A549 (cell line): ENCODE data around the gene AFF1. TPM values are rescaled to one million over a fixed set of nuclear protein-coding genes. Genes with fewer than 3 reads are reported as not detected.

Source experiments
- ATAC-seq, 2 experiments: fragments of 200-7000 bp in 1 of 2; fragments of >200 bp in 1 of 2; cut with Nextera tagmentation in 1 of 2; cut with Tn5 transposase in 1 of 2; 3 replicates each; pipeline versions ENCODE4 v1.8.0 to v1.9.1; 2018 to 2020; ENCODE audit warnings: mild to moderate bottlenecking in 1 of 2, moderate library complexity in 1 of 2
- CTCF ChIA-PET: fragments of 300-600 bp; sonication (Branson Sonifier 250); formaldehyde crosslinking; extraction: SDS; loops from one replicate; lab custom pipeline; 2021; ENCODE audit warnings: antibody characterized with exemption, inconsistent platforms; lab: Yijun Ruan, JAX
- POLR2A ChIA-PET: fragments of 350-600 bp; formaldehyde crosslinking; extraction: SDS; loops from one replicate; lab custom pipeline; 2021; ENCODE audit warnings: antibody characterized with exemption, inconsistent platforms; lab: Yijun Ruan, JAX
- DNase-seq, 2 experiments: peaks; one replicate each; pipeline versions ENCODE4 v3.0.0 to v3.0.0-alpha.2; 2011 to 2016; ENCODE audit warnings: low read depth in 1 of 2, low spot score in 1 of 2
- FAIRE-seq: peaks from 2 replicates; lab custom pipeline; 2011; peaks lifted over from hg19 to GRCh38; lab: Jason Lieb, UNC
- H3K27ac ChIP-seq, 2 experiments: fragments of >200 bp; sonication (Bioruptor Twin); formaldehyde crosslinking; 3 replicates each; pipeline ENCODE4 v1.5.1; 2016 to 2017
- H3K4me1 ChIP-seq: fragments of >200 bp; sonication (Bioruptor Twin); formaldehyde crosslinking; 3 replicates; pipeline ENCODE4 v1.6.1; 2016
- H3K4me2 ChIP-seq: fragments of >200 bp; sonication (Bioruptor Twin); formaldehyde crosslinking; 3 replicates; pipeline ENCODE4 v1.6.1; 2016
- H3K4me3 ChIP-seq: fragments of >200 bp; sonication (Bioruptor Twin); formaldehyde crosslinking; 3 replicates; pipeline ENCODE4 v1.5.1; 2016
- H3K9me3 ChIP-seq: fragments of >200 bp; sonication (Bioruptor Twin); formaldehyde crosslinking; 3 replicates; pipeline ENCODE4 v1.6.1; 2016
- ESRRA ChIP-seq: fragments of 150-350 bp; IDR thresholded peaks from 2 replicates; pipeline ENCODE4 v1.6.1; 2014; ENCODE audit warnings: mild to moderate bottlenecking, low read length, borderline replicate concordance
- FOSB ChIP-seq: fragments of 250-450 bp; sonication (Bioruptor Pico); IDR thresholded peaks from 2 replicates; pipeline ENCODE4 v1.5.0; 2020; ENCODE audit warnings: mild to moderate bottlenecking, moderate library complexity
- FOXS1 ChIP-seq: fragments of 250-450 bp; sonication (Bioruptor Pico); IDR thresholded peaks from 2 replicates; pipeline ENCODE4 v1.5.0; 2020; ENCODE audit warnings: mild to moderate bottlenecking, moderate library complexity
- HEYL ChIP-seq: fragments of 250-450 bp; sonication (Bioruptor Pico); IDR thresholded peaks from 2 replicates; pipeline ENCODE4 v1.8.0; 2021; ENCODE audit warnings: mild to moderate bottlenecking, moderate library complexity
- KDM1A ChIP-seq: fragments of 200-600 bp; sonication (generic); IDR thresholded peaks from 2 replicates; pipeline ENCODE4 v1.6.1; 2016; ENCODE audit warnings: low read depth, mild to moderate bottlenecking
- KDM5A ChIP-seq: fragments of 200-600 bp; sonication (generic); IDR thresholded peaks from 2 replicates; pipeline ENCODE4 v1.6.1; 2016; ENCODE audit warnings: antibody characterized with exemption, mild to moderate bottlenecking
- MAFK ChIP-seq: fragments of 450-650 bp; IDR thresholded peaks from 2 replicates; pipeline ENCODE4 v1.6.1; 2014; ENCODE audit not compliant: partially characterized antibody
- MAZ ChIP-seq: fragments of 150-350 bp; IDR thresholded peaks from 2 replicates; pipeline ENCODE4 v1.6.1; 2014; ENCODE audit warnings: antibody characterized with exemption, low read depth, low read length, borderline replicate concordance
- NFE2L2 ChIP-seq: fragments of 150-350 bp; conservative IDR thresholded peaks from 2 replicates; pipeline ENCODE4 v1.6.1; 2014; ENCODE audit warnings: low read length
- NPAS2 ChIP-seq: fragments of 250-450 bp; sonication (Bioruptor Pico); IDR thresholded peaks from 2 replicates; pipeline ENCODE4 v1.8.0; 2022; ENCODE audit warnings: mild to moderate bottlenecking, moderate library complexity, borderline replicate concordance
- NR3C1 ChIP-seq: fragments of >200 bp; sonication (Bioruptor Twin); formaldehyde crosslinking; IDR thresholded peaks from 3 replicates; pipeline ENCODE4 v1.6.1; 2017
- SREBF2 ChIP-seq: fragments of 450-650 bp; IDR thresholded peaks from 2 replicates; pipeline ENCODE4 v1.6.1; 2014; ENCODE audit warnings: mild to moderate bottlenecking, moderate library complexity
- TFCP2L1 ChIP-seq: fragments of 250-450 bp; sonication (Bioruptor Pico); IDR thresholded peaks from 2 replicates; pipeline ENCODE4 v1.5.0; 2021; ENCODE audit warnings: mild to moderate bottlenecking
- ZSCAN20 ChIP-seq: fragments of 250-450 bp; sonication (Bioruptor Pico); IDR thresholded peaks from 2 replicates; pipeline ENCODE4 v1.8.0; 2022; ENCODE audit warnings: mild to moderate bottlenecking, moderate library complexity
- WGBS: methylation state at CpG from one replicate; pipeline ENCODE4 v1.1.6; 2017; ENCODE audit errors: missing lambda C conversion rate; 5-methylcytosine and 5-hydroxymethylcytosine counted together
- polyA plus RNA-seq, 4 experiments: library from polyadenylated mRNA; depleted of rRNA in 3 of 4; stranded (reverse); fragments of >200 nt; fragmentation: RNase III in 1 of 4; extraction: RNeasy Plus Mini Kit Qiagen cat#74134 plus additional on column Dnase treatment in 1 of 4; gene quantifications; 2 replicates in 3 of 4; 3 replicates in 1 of 4; pipeline ENCODE4 v1.2.3, GENCODE V29; 2011 to 2017
- TF ChIP-seq, protein P1 (sequence below): fragments of >200 bp; sonication (Bioruptor Twin); formaldehyde crosslinking; IDR thresholded peaks from 3 replicates; pipeline ENCODE4 v1.5.1; 2016
- TF ChIP-seq, protein P2 (sequence below): fragments of 450-650 bp; IDR thresholded peaks from 2 replicates; pipeline ENCODE4 v1.6.1; 2014; ENCODE audit warnings: antibody characterized with exemption
- TF ChIP-seq, protein P3 (sequence below): fragments of >200 bp; sonication (Bioruptor Twin); formaldehyde crosslinking; IDR thresholded peaks from 3 replicates; pipeline ENCODE4 v1.6.1; 2016
- TF ChIP-seq, protein P4 (sequence below): IDR thresholded peaks from 2 replicates; pipeline ENCODE4 v1.6.1; 2012; ENCODE audit warnings: low read depth, borderline replicate concordance
- TF ChIP-seq, protein P5 (sequence below): IDR thresholded peaks from 2 replicates; pipeline ENCODE4 v1.6.1; 2012
- TF ChIP-seq, protein P6 (sequence below): fragments of 250-450 bp; sonication (Bioruptor Pico); IDR thresholded peaks from 2 replicates; pipeline ENCODE4 v1.5.0; 2021; ENCODE audit warnings: mild to moderate bottlenecking, moderate library complexity, borderline replicate concordance
- TF ChIP-seq, protein P7 (sequence below): IDR thresholded peaks from 2 replicates; pipeline ENCODE4 v1.6.1; 2012

Gene AFF1
- polyA plus RNA-seq, 2 of the 4 experiments (the other 2 are of a cell fraction) = 13.7 to 15.4 TPM

DNA sequence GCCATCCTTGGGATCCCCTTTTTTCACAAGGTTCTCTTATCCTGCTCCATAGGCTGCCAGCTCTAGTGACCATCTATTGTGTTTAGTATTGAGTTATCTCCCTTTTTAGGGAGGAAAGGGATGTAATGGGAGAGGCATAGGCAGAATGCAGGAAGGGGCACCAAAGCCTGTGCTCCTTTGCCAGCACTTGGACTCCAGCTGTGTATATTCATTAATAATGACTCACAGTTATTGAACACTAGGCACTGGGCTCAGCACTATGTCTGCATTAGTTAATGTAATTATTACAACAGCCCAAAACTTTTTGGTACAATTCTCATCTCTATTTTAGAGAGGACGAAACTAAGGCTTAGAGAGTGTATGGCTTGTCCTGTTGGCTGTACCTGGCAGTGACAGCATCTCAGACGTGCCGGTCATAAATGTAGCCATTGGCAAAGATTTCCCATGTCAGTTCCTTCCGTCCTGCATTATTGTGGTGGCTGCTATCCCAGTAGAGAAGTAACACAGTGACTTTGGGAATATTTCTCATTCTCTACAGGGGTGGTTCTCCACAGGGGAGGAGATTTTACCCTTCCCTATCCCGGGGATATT lies 90.3 kb downstream of the AFF1 start:
- FAIRE-seq (no peak), DNase-seq (no peak), ATAC-seq (peak; percentile 43 to 63; a peak in 4 of 6 replicates)
- Histone ChIP-seq H3K4me1 (peaks cover 57% of the 10 kb centered on the region), H3K4me3 (no peak overlapping the region), H3K27ac (peak overlapping the region; percentile 56 to 71; a peak in 5 of 6 replicates), H3K9me3 (no peaks in the 10 kb centered on the region), H3K4me2 (peak overlapping the region; percentile 69)
- no peak for TF ChIP-seq HEYL (CRISPR knock-in tag)
- ChIA-PET POLR2A (no interaction called here), CTCF (no interaction called here)
- 41% methylated on average over 5 of the region's 5 CpGs for WGBS

DNA sequence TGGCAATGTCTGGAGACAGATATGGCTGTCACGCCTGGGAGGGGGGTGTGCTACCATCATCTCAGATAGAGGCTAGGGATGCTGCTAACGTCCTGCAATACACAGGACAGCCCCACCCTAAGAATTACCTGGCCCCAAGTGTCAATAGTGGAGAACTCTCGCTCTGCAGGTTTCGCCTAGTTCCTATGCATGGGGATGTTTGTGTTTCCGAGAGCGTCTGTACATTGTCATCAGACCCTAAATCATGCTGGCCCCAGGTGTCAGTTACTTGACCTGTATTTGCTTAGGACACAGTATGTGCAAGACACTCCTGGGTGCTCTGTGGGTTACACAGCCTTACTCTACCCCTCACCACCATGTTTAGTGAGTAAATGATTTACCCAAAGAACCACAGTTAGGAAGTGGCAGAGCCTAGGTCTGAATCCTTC lies 90.8 kb downstream of the AFF1 start:
- POLR2A ChIA-PET = no interaction called here
- Histone ChIP-seq H3K4me3 (no peak overlapping the region), H3K4me2 (peak overlapping the region; percentile 69), H3K4me1 (peaks cover 60% of the 10 kb centered on the region), H3K27ac (peak overlapping the region; percentile 56 to 71; a peak in 5 of 6 replicates), H3K9me3 (no peaks in the 10 kb centered on the region)
- no peak for TF ChIP-seq HEYL (CRISPR knock-in tag)
- no peak for TF ChIP-seq MAZ
- TF ChIP-seq, protein P1, sequence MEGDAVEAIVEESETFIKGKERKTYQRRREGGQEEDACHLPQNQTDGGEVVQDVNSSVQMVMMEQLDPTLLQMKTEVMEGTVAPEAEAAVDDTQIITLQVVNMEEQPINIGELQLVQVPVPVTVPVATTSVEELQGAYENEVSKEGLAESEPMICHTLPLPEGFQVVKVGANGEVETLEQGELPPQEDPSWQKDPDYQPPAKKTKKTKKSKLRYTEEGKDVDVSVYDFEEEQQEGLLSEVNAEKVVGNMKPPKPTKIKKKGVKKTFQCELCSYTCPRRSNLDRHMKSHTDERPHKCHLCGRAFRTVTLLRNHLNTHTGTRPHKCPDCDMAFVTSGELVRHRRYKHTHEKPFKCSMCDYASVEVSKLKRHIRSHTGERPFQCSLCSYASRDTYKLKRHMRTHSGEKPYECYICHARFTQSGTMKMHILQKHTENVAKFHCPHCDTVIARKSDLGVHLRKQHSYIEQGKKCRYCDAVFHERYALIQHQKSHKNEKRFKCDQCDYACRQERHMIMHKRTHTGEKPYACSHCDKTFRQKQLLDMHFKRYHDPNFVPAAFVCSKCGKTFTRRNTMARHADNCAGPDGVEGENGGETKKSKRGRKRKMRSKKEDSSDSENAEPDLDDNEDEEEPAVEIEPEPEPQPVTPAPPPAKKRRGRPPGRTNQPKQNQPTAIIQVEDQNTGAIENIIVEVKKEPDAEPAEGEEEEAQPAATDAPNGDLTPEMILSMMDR = no peak
- no peak for TF ChIP-seq KDM5A
- no peak for TF ChIP-seq FOSB
- TF ChIP-seq KDM1A = no peak
- no peak for TF ChIP-seq SREBF2
- TF ChIP-seq, protein P2, sequence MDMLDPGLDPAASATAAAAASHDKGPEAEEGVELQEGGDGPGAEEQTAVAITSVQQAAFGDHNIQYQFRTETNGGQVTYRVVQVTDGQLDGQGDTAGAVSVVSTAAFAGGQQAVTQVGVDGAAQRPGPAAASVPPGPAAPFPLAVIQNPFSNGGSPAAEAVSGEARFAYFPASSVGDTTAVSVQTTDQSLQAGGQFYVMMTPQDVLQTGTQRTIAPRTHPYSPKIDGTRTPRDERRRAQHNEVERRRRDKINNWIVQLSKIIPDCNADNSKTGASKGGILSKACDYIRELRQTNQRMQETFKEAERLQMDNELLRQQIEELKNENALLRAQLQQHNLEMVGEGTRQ = no peak
- no peak for TF ChIP-seq ESRRA
- TF ChIP-seq, protein P3, sequence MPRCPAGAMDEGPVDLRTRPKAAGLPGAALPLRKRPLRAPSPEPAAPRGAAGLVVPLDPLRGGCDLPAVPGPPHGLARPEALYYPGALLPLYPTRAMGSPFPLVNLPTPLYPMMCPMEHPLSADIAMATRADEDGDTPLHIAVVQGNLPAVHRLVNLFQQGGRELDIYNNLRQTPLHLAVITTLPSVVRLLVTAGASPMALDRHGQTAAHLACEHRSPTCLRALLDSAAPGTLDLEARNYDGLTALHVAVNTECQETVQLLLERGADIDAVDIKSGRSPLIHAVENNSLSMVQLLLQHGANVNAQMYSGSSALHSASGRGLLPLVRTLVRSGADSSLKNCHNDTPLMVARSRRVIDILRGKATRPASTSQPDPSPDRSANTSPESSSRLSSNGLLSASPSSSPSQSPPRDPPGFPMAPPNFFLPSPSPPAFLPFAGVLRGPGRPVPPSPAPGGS = no peak
- TF ChIP-seq NPAS2 (CRISPR knock-in tag) = no peak
- peak; percentile 66 to 72 for ATAC-seq
- DNase-seq = peak in 1 of 2 experiments; percentile 32
- WGBS = 39% methylated on average over 6 of the region's 6 CpGs
- CTCF ChIA-PET = no interaction called here
- FAIRE-seq = no peak

DNA sequence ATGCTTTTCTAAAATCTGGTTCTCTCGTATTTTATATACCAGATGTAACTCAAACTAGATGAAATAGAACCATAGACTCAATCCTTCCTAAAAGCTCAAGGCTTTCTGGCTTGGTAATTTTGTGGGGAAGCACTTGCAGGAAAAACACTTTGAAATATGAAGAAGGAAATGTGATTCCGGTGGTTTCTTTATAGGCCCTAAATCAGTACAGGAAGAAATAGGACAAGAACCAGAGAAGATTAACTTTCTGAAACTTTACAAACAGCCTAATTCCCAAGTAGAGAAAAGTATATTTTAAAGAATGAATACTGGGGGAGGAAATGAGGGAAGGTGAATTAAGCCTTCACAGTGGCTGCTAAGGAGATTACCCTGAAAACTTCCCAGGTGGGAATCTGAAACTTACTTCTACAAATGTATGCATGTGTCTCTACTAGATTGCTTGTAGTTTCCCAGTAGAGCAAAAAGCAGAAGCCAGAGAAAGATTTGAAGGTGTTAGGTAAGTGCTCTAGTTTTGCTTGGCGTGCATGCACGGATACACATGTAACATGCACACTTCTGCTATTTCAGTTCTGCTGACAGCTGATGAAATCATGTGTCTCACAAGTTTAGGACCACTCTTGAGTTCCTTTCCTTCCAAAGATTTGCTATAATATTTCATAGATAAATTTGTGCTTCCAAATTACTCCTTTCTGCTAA lies 92.1 kb downstream of the AFF1 start:
- DNase-seq (no peak), FAIRE-seq (no peak), ATAC-seq (no peak)
- Histone ChIP-seq H3K4me1 (peaks cover 64% of the 10 kb centered on the region), H3K9me3 (no peaks in the 10 kb centered on the region), H3K4me2 (no peak overlapping the region), H3K4me3 (no peak overlapping the region), H3K27ac (peak overlapping the region; percentile 56 to 71; a peak in 4 of 6 replicates)
- 92% methylated on average over 4 of the region's 4 CpGs for WGBS
- POLR2A ChIA-PET = no interaction called here
- CTCF ChIA-PET = no interaction called here
- TF ChIP-seq HEYL (CRISPR knock-in tag) (no peak), NFE2L2 (no peak), ZSCAN20 (CRISPR knock-in tag) (no peak), MAFK (no peak), NPAS2 (CRISPR knock-in tag) (no peak), TFCP2L1 (CRISPR knock-in tag) (no peak), NR3C1 (no peak), FOXS1 (no peak)
- TF ChIP-seq, protein P4, sequence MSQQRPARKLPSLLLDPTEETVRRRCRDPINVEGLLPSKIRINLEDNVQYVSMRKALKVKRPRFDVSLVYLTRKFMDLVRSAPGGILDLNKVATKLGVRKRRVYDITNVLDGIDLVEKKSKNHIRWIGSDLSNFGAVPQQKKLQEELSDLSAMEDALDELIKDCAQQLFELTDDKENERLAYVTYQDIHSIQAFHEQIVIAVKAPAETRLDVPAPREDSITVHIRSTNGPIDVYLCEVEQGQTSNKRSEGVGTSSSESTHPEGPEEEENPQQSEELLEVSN = no peak
- TF ChIP-seq, protein P5, sequence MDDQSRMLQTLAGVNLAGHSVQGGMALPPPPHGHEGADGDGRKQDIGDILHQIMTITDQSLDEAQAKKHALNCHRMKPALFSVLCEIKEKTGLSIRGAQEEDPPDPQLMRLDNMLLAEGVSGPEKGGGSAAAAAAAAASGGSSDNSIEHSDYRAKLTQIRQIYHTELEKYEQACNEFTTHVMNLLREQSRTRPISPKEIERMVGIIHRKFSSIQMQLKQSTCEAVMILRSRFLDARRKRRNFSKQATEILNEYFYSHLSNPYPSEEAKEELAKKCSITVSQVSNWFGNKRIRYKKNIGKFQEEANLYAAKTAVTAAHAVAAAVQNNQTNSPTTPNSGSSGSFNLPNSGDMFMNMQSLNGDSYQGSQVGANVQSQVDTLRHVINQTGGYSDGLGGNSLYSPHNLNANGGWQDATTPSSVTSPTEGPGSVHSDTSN = no peak
- TF ChIP-seq, protein P6, sequence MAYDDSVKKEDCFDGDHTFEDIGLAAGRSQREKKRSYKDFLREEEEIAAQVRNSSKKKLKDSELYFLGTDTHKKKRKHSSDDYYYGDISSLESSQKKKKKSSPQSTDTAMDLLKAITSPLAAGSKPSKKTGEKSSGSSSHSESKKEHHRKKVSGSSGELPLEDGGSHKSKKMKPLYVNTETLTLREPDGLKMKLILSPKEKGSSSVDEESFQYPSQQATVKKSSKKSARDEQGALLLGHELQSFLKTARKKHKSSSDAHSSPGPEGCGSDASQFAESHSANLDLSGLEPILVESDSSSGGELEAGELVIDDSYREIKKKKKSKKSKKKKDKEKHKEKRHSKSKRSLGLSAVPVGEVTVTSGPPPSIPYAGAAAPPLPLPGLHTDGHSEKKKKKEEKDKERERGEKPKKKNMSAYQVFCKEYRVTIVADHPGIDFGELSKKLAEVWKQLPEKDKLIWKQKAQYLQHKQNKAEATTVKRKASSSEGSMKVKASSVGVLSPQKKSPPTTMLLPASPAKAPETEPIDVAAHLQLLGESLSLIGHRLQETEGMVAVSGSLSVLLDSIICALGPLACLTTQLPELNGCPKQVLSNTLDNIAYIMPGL (CRISPR knock-in tag) = no peak
- TF ChIP-seq, protein P1 = no peak
- TF ChIP-seq, protein P7, sequence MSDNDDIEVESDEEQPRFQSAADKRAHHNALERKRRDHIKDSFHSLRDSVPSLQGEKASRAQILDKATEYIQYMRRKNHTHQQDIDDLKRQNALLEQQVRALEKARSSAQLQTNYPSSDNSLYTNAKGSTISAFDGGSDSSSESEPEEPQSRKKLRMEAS = no peak
